Erythroblast (primary cell): ENCODE measurements around the gene CCAR1.
A peak's percentile ranks its signal among the peaks of the same experiment; 100 is the strongest.
"Not testable (repeated sequence)": the region's sequence is repeated elsewhere in the genome, so short reads cannot be mapped to it uniquely, and the experiment has no call there.

Source experiments
- DNase-seq, 2 experiments: peaks; one replicate each; lab custom pipeline; 2025; lab: John Stamatoyannopoulos, UW
- GATA1 ChIP-seq: IDR thresholded peaks from 2 replicates; pipeline ENCODE4 v1.6.1; 2011; ENCODE audit warnings: low read depth, mild to moderate bottlenecking, control low read depth, low read length, moderate library complexity
- POLR2A ChIP-seq: IDR thresholded peaks from 2 replicates; pipeline ENCODE4 v1.6.1; 2011; ENCODE audit warnings: mild to moderate bottlenecking, low read length

CCAR1 gene

GRCh38 chr10:68790476-68790875 lies 69.4 kb downstream of the CCAR1 start:
- TF ChIP-seq GATA1 (no peak), POLR2A (no peak)
- DNase-seq = no peak

DNA sequence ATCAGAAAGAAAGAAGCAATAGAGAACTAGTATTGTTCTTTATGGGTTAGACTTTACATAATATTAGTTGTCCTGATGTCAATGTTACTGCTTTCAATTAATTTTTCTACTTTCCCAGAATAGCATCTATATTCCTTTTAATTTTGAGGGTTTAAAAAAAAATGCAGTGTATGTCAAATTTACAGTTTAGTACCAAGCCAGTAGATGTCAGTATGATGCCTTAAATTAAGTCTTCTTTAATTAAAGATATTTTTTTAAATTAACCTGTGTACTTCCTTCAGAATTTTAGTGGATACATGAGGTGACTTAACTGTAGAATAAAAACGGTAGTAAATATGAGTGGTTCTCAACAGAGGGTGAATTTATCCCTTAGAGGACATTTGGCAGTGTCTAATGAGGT lies 71.1 kb downstream of the CCAR1 start:
- peak in 1 of 2 experiments; percentile 15 for DNase-seq

DNA sequence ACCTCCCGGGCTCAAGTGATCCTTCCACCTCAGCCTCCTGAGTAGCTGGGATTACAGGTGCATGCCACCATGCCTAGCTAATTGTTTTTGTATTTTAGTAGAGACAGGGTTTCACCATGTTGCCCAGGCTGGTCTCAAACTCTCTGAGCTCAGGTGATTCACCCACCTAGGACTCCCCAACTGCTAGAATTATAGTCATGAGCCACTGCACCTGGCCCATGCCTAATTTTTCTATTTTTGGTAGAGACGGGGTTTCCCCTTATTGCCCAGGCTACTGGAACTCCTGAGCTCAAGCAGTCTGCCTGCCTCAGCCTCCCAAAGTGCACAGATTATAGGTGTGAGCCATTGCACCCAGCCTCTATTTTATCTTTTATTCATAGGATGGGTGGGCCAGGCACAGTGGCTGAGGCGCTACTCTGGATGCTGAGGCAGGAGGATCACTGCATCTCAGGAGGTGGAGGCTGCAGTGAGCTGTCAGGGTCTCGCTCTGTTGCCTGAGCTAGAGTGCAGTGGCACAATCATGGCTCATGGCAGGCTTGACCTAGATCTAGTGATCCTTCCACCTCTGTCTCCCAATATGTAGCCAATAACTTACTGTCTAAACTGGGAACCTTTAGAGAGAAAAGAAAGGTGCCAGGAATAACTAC lies 75.0 kb downstream of the CCAR1 start:
- no peak for TF ChIP-seq GATA1
- TF ChIP-seq POLR2A = no peak
- DNase-seq = no peak

More for the DNA sequence above, 71.1 kb downstream of the CCAR1 start:
- TF ChIP-seq POLR2A (no peak), GATA1 (no peak)

DNA sequence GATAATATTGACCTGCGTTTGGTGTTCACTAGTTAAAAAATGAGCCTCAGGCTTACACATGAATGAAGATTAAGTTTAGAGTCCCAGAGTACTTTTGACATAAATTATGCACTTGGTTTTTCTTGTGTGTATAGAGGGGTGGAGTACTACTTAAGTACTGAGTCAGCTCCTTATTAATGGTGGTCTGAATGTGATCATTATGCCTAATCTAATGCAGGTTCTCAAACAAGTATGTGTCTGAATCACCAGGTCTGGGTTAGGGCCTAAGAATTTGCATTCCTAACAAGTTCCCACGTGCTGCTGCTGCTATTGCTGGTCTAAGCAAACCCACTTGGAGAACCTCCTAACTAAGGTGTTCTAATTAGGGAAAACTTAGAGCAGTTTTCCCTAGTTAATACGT lies 75.6 kb downstream of the CCAR1 start:
- TF ChIP-seq POLR2A (no peak), GATA1 (no peak)
- DNase-seq = no peak

DNA sequence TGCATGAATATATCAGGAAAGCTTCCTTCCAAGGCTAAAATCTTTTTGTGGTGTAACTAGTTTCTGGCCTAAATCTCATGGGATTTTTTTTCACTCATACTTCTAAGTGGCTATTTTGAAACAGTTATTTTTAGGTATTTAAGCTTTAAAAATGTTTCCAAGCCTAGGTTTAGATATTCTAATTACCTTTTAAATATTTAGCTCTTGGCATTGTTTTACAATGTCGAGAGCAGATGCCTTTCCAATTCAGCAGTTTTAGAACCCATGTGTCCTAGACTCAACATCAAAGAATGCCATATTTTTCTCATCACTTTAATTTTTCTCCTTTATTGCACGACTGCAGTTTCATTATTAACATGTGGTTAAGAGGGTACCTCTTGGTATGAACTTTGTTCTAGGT lies 79.2 kb downstream of the CCAR1 start:
- TF ChIP-seq POLR2A (no peak), GATA1 (no peak)
- no peak for DNase-seq

DNA sequence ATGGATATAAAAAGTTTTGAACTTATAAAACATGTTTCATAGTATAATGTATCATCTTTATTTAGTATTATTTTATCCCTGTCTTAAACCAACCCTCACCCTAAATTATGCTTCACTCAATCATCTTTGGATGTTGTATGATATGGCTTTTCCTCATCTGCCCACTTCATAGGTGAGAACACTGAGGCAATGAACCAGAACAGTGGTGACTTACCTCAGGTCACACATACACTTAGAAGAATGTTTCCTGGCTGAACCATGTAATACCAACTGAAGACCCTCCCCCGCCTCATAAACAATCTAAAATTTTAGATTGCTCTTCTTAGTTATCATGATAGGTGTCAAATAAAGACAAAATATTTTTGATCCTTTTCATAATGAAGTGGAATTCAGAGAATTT lies 83.7 kb downstream of the CCAR1 start:
- no peak for TF ChIP-seq POLR2A
- no peak for TF ChIP-seq GATA1

GRCh38 chr10:68810830-68811229 lies 89.8 kb downstream of the CCAR1 start:
- DNase-seq = not testable (repeated sequence)

More for the DNA sequence above, 83.7 kb downstream of the CCAR1 start:
- DNase-seq = no peak

DNA sequence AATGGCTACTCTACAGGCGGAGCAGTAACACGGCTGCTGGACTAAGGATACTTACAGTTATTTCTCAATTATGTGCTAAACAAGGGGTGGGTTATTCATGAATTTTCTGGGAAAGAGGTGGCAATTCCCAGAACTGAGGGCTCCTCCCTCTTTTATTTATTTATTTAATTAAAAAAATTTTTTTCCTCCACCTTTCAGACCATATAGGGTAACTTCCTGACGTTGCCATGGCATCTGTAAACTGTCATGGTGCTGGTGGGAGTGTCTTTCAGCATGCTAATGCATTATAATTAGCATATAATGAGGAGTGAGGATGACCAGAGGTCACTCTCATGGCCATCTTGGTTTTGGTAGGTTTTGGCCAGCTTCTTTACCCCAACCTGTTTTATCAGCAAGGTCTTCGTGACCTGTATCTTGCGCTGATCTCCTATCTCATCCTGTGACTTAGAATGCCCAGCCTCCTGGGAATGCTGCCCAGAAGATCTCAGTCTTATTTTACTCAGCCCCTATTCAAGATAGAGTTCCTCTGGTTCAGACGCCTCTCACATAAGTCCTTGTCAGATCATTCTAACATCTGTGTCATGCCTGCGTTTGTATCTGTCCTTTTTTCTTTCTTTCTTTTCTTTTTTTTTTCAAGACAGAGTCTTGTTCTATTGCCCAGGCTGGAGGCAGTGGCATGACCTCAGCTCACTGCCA lies 90.4 kb downstream of the CCAR1 start:
- peak; percentile 29 to 55 for DNase-seq
- TF ChIP-seq GATA1 (no peak), POLR2A (no peak)

DNA sequence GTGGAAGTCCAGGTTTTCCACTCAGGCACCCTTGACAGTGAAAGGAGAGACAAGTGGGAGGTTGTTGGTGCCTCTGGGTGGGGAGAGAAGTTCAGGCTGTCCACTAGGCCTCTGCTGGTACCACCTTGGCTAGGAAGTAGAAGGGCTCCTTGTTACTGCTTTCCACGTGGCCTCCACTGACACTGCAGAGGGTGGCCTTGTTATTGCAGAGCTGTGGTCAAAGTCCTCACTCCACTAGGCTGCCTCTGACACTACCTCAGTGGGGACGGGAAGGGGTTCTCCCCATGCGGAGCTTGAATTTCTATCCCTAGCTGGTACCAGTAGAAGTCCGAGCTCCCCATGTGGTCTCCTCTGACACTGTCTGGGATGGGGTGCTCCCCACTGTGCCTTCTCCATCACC lies 91.4 kb downstream of the CCAR1 start:
- no peak for TF ChIP-seq POLR2A
- TF ChIP-seq GATA1 = no peak
- DNase-seq = no peak

GRCh38 chr10:68813559-68813958 lies 92.5 kb downstream of the CCAR1 start:
- TF ChIP-seq POLR2A (no peak), GATA1 (no peak)
- DNase-seq = no peak

DNA sequence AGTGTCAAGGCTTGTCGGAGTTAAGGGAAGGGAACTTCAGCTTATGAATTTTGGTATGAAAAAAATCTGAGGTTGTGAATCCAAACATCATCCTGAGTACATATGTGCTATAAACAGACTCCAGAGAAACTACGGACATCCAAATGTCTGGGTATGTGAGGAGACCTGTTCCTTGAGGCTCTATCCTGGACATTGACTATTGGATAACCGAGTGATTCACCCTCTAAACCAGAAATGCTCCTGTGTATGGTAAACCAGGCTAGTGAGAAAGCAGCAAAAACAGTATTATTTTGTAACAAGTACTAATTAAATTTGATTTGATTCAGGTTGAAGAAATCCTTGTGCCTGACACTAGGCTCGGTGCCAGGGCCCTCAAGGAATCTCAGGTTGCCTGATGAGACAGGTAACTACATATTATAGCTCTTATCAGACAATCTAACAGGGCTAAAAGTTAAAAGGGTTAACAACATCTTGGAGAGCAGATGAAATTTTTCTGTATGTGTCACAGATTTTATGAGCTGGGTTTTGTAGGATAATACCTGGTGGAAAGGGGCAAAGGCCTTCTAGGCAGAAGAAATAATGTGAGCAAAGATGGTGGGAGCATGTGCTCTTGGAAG lies 95.9 kb downstream of the CCAR1 start:
- DNase-seq = no peak
- TF ChIP-seq GATA1 = no peak
- no peak for TF ChIP-seq POLR2A

GRCh38 chr10:68820359-68820758 lies 99.3 kb downstream of the CCAR1 start:
- DNase-seq = not testable (repeated sequence)

DNA sequence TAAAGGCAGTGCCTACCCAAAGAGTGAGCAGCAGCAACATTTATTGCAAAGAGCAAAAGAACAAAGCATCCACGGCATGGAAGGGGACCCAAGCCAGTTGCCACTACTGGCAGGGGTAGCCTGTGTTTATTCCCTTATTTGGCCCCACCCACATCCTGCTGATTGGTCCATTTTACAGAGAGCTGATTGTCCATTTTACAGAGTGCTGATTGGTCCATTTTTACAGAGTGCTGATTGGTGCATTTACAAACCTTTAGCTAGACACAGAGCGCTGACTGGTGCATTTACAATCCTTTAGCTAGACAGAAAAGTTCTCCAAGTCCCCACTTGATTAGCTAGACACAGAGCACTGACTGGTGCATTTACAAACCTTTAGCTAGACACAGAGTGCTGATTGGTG lies 101.6 kb downstream of the CCAR1 start:
- DNase-seq = not testable (repeated sequence)

- DNase-seq = peak; percentile 79 to 80
- TF ChIP-seq GATA1 (no peak), POLR2A (no peak)
These were observed 105.9 kb downstream of the CCAR1 start, which contains the start of gene STOX1 for GRCh38 chr10:68826764-68827591. TSS of gene STOX1 (plus strand) at chr10:68827531. CDS start at chr10:68827624, 93 bp downstream.

GRCh38 chr10:68827592-68827959 lies 106.5 kb downstream of the CCAR1 start:
- DNase-seq = not testable (repeated sequence)

DNA sequence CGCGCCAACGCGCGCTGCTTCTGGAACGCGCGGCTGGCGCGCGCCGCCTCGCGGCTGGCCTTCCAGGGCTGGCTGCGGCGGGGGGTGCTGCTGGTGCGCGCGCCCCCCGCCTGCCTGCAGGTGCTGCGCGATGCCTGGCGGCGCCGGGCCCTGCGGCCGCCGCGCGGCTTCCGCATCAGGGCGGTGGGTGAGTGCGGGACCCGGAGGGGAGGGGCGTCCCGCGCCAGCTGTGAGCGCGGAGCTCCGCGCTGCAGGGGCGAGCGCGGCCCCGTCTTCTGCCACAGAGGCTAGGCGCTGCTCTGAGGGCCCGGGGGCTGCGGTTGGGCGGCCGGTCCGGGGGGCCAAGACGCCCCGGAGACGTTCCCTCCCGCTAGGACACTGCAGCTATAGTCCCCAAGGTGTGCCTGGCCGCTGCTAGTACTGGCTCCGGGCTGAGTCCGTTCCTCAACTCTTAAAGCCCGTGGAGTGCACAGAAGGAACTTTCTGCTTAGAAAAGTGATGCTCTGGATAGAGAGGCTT lies 107.1 kb downstream of the CCAR1 start:
- peak; percentile 19 to 41 for DNase-seq
